ENCODE measurements around the gene TACR2.

Gene TACR2

DNA sequence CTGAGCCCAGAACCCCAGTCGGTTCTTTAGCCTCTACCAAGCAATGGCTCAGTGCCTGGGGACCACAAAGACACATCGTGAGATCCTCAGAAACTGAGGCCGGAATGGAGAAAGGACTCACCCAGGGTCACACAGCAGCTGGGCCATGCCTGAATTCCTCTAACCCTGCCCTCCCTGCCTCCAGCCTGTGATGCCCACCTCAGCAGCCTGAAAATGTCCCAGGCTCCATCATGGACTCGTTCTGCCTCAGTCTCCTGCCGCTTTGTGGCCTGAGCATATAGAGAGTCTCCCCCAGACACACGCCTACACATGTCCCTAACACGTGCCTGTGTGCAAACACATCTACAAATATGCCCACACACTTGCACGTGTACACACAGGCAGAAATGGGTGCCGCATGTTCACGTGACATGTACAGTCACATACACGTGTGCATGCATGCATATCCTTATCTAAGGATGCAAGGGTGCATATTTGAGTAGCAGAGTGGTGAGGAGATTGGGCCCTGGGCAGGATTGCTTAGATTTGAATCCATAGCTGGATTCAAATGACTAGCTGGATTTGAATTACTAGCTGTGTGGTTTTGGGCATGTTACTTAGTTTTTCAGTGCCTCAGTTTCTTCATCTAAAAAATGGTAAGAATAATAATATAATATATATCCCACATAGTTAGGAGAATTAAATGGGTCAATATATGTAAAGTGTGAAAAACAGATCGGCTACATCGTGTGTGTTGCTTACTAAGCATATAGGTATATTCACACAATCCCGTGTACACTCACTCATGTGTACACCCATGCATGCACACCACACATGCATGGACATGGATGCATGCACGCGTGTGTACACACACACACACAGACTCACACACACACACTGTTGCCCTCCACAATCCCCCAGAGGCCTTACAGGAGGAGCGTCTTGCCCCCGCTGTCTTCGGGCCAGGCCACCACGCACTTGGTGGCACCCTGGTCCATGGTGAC, 2.4 kb downstream of the TACR2 start:
- H3K4me1 ChIP-seq (ENCODE audit: control insufficient read depth in 2 of 2, insufficient read depth in 1 of 2, low read depth in 1 of 2, low read length in 2 of 2), result no peaks in the 10 kb centered on the region
- peak overlapping the region in 1 of 2 donors; percentile 27 for H3K4me3 ChIP-seq (ENCODE audit: low read length in 2 of 2)
- peaks cover 0 to 28% (median 0%) of the 10 kb centered on the region in 3 experiments for H3K27me3 ChIP-seq (ENCODE audit: control insufficient read depth in 3 of 3, insufficient read depth in 3 of 3, low read depth in 1 of 3, low read length in 3 of 3)
- no peak overlapping the region for H3K23ac ChIP-seq (ENCODE audit: low read depth, low read length, poor library complexity)
- H2BK5ac ChIP-seq (ENCODE audit: low read length), result peak overlapping the region; percentile 63
- H2BK15ac ChIP-seq (ENCODE audit: low read length), result peak overlapping the region; percentile 35
- no peaks in the 10 kb centered on the region for H3K9me3 ChIP-seq (replicated peaks in 1 of 2; ENCODE audit: control insufficient read depth in 2 of 2, insufficient read depth in 1 of 2, low read depth in 1 of 2, low read length in 2 of 2)
- peak overlapping the region; percentile 53 for H3K18ac ChIP-seq (ENCODE audit: low read length)
- no peak for DNase-seq (ENCODE audit: low spot score)
- H3K14ac ChIP-seq (ENCODE audit: low read length), result no peak overlapping the region
- no peak overlapping the region for H4K8ac ChIP-seq (ENCODE audit: low read depth, low read length)
- H2BK12ac ChIP-seq (ENCODE audit: low read length), result no peak overlapping the region
- H3K4me2 ChIP-seq (ENCODE audit: insufficient read depth, low read length, poor library complexity, severe bottlenecking), result no peak overlapping the region
- H3K4ac ChIP-seq (ENCODE audit: low read length), result no peak overlapping the region
- H3K79me1 ChIP-seq (ENCODE audit: low read depth, low read length), result no peaks in the 10 kb centered on the region
- H3K27ac ChIP-seq (replicated peaks; ENCODE audit: low read length), result no peak overlapping the region
- no peak overlapping the region for H2BK120ac ChIP-seq (ENCODE audit: low read depth, low read length)
- H3K36me3 ChIP-seq (replicated peaks in 1 of 2; ENCODE audit: control insufficient read depth in 2 of 2, insufficient read depth in 2 of 2, low read length in 2 of 2), result no peaks in the 10 kb centered on the region
- H2AK5ac ChIP-seq (ENCODE audit: low read depth, low read length), result peak overlapping the region; percentile 1
- no peak overlapping the region for H3K9ac ChIP-seq (ENCODE audit: low read depth, low read length, poor library complexity)
- H2AFZ ChIP-seq (ENCODE audit: low read length), result no peak overlapping the region
- H4K91ac ChIP-seq (ENCODE audit: low read depth, low read length, poor library complexity), result no peak overlapping the region
- no CpG with 5 or more reads among the region's 20 CpGs for WGBS, 2 donors (ENCODE audit: extremely low coverage in 2 of 2, insufficient read length in 2 of 2, insufficient replicate concordance in 1 of 2)

DNA sequence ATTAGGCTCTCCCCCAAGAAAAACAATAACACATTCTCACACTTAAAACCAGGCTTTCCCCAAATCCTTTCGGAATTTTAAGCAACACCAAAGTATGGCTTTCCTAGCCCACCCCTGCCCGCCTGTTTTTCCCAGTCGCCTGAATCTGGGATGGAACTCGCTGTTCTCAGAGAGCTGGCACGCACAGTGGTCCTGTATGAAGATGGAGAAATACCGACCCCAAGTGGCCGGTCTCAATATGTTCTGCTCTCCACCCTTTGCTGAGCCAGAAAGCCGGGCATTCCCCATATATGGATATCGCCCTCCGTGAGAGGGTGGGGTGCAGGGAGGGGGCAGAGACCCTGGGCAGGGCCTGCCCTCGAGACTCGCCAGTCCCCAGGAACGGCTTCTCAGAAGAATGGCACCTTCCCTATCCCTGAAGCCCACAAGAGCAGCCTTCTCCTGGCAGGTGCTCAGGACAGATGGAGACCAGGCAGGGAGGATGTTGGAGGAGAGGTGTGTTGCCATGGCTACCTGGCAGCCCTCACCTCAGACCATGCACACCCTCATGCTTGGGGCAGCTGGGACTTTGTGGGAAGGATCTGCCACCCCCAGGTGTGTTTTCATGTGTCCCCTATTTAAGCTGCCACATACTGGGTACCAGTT, 3.4 kb downstream of the TACR2 start:
- WGBS, 2 donors (ENCODE audit: extremely low coverage in 2 of 2, insufficient read length in 2 of 2, insufficient replicate concordance in 1 of 2), result no CpG with 5 or more reads among the region's 13 CpGs
- Histone ChIP-seq H2BK120ac (ENCODE audit: low read depth, low read length) (no peak overlapping the region), H3K36me3 (replicated peaks in 1 of 2; ENCODE audit: control insufficient read depth in 2 of 2, insufficient read depth in 2 of 2, low read length in 2 of 2) (no peaks in the 10 kb centered on the region), H3K4me3 (ENCODE audit: low read length in 2 of 2) (no peak overlapping the region), H3K14ac (ENCODE audit: low read length) (no peak overlapping the region), H3K9ac (ENCODE audit: low read depth, low read length, poor library complexity) (no peak overlapping the region), H2BK15ac (ENCODE audit: low read length) (no peak overlapping the region), H2BK5ac (ENCODE audit: low read length) (no peak overlapping the region), H3K4ac (ENCODE audit: low read length) (no peak overlapping the region), H2AK5ac (ENCODE audit: low read depth, low read length) (no peak overlapping the region), H3K79me1 (ENCODE audit: low read depth, low read length) (no peaks in the 10 kb centered on the region), H3K27ac (replicated peaks; ENCODE audit: low read length) (no peak overlapping the region), H4K91ac (ENCODE audit: low read depth, low read length, poor library complexity) (no peak overlapping the region), H3K27me3 (ENCODE audit: control insufficient read depth in 3 of 3, insufficient read depth in 3 of 3, low read depth in 1 of 3, low read length in 3 of 3) (peaks cover 0 to 27% (median 0%) of the 10 kb centered on the region in 3 experiments), H3K4me1 (ENCODE audit: control insufficient read depth in 2 of 2, insufficient read depth in 1 of 2, low read depth in 1 of 2, low read length in 2 of 2) (no peaks in the 10 kb centered on the region), H3K18ac (ENCODE audit: low read length) (no peak overlapping the region), H3K4me2 (ENCODE audit: insufficient read depth, low read length, poor library complexity, severe bottlenecking) (peak overlapping the region; percentile 29), H4K8ac (ENCODE audit: low read depth, low read length) (no peak overlapping the region), H2AFZ (ENCODE audit: low read length) (peak overlapping the region; percentile 32), H3K23ac (ENCODE audit: low read depth, low read length, poor library complexity) (no peak overlapping the region), H3K9me3 (replicated peaks in 1 of 2; ENCODE audit: control insufficient read depth in 2 of 2, insufficient read depth in 1 of 2, low read depth in 1 of 2, low read length in 2 of 2) (no peaks in the 10 kb centered on the region), H2BK12ac (ENCODE audit: low read length) (no peak overlapping the region)
- peak; percentile 59 for DNase-seq (ENCODE audit: low spot score)

- no peak overlapping the region for H2AFZ ChIP-seq (ENCODE audit: low read length)
- H3K14ac ChIP-seq (ENCODE audit: low read length), result no peak overlapping the region
- no peak overlapping the region for H2AK5ac ChIP-seq (ENCODE audit: low read depth, low read length)
- no peak overlapping the region for H2BK15ac ChIP-seq (ENCODE audit: low read length)
- no peak overlapping the region for H2BK12ac ChIP-seq (ENCODE audit: low read length)
- no peaks in the 10 kb centered on the region for H3K79me1 ChIP-seq (ENCODE audit: low read depth, low read length)
- no peak overlapping the region for H4K91ac ChIP-seq (ENCODE audit: low read depth, low read length, poor library complexity)
- no peak overlapping the region for H2BK120ac ChIP-seq (ENCODE audit: low read depth, low read length)
- no peaks in the 10 kb centered on the region for H3K9me3 ChIP-seq (replicated peaks in 1 of 2; ENCODE audit: control insufficient read depth in 2 of 2, insufficient read depth in 1 of 2, low read depth in 1 of 2, low read length in 2 of 2)
- no peak overlapping the region for H2BK5ac ChIP-seq (ENCODE audit: low read length)
- H3K9ac ChIP-seq (ENCODE audit: low read depth, low read length, poor library complexity), result no peak overlapping the region
- H3K4ac ChIP-seq (ENCODE audit: low read length), result no peak overlapping the region
- H3K27ac ChIP-seq (replicated peaks; ENCODE audit: low read length), result no peak overlapping the region
- H3K4me1 ChIP-seq (ENCODE audit: control insufficient read depth in 2 of 2, insufficient read depth in 1 of 2, low read depth in 1 of 2, low read length in 2 of 2), result no peaks in the 10 kb centered on the region
- peaks cover 0 to 20% (median 0%) of the 10 kb centered on the region in 3 experiments for H3K27me3 ChIP-seq (ENCODE audit: control insufficient read depth in 3 of 3, insufficient read depth in 3 of 3, low read depth in 1 of 3, low read length in 3 of 3)
- no peak overlapping the region for H3K18ac ChIP-seq (ENCODE audit: low read length)
- H3K4me2 ChIP-seq (ENCODE audit: insufficient read depth, low read length, poor library complexity, severe bottlenecking), result no peak overlapping the region
- no peak overlapping the region for H4K8ac ChIP-seq (ENCODE audit: low read depth, low read length)
- no peak for DNase-seq (ENCODE audit: low spot score)
- WGBS, 2 donors (ENCODE audit: extremely low coverage in 2 of 2, insufficient read length in 2 of 2, insufficient replicate concordance in 1 of 2), result no CpG with 5 or more reads among the region's 3 CpGs
- H3K4me3 ChIP-seq (ENCODE audit: low read length in 2 of 2), result no peak overlapping the region
- H3K36me3 ChIP-seq (replicated peaks in 1 of 2; ENCODE audit: control insufficient read depth in 2 of 2, insufficient read depth in 2 of 2, low read length in 2 of 2), result no peaks in the 10 kb centered on the region
- no peak overlapping the region for H3K23ac ChIP-seq (ENCODE audit: low read depth, low read length, poor library complexity)
Measured at GRCh38 chr10:69412232-69412790, 4.4 kb downstream of the TACR2 start.

- no peak for DNase-seq (ENCODE audit: low spot score)
- WGBS, 2 donors (ENCODE audit: extremely low coverage in 2 of 2, insufficient read length in 2 of 2, insufficient replicate concordance in 1 of 2), result no CpG with 5 or more reads among the region's 4 CpGs
- no peak overlapping the region for H3K23ac ChIP-seq (ENCODE audit: low read depth, low read length, poor library complexity)
Measured at GRCh38 chr10:69411476-69411875, 5.2 kb downstream of the TACR2 start.

More at GRCh38 chr10:69411476-69411875, 5.2 kb downstream of the TACR2 start:
- Histone ChIP-seq H2BK15ac (ENCODE audit: low read length) (no peak overlapping the region), H2BK120ac (ENCODE audit: low read depth, low read length) (no peak overlapping the region), H3K79me1 (ENCODE audit: low read depth, low read length) (no peaks in the 10 kb centered on the region), H2AK5ac (ENCODE audit: low read depth, low read length) (no peak overlapping the region), H3K9me3 (replicated peaks in 1 of 2; ENCODE audit: control insufficient read depth in 2 of 2, insufficient read depth in 1 of 2, low read depth in 1 of 2, low read length in 2 of 2) (no peaks in the 10 kb centered on the region), H3K14ac (ENCODE audit: low read length) (no peak overlapping the region), H3K9ac (ENCODE audit: low read depth, low read length, poor library complexity) (no peak overlapping the region), H3K27me3 (ENCODE audit: control insufficient read depth in 3 of 3, insufficient read depth in 3 of 3, low read depth in 1 of 3, low read length in 3 of 3) (peaks cover 0 to 20% (median 0%) of the 10 kb centered on the region in 3 experiments), H4K91ac (ENCODE audit: low read depth, low read length, poor library complexity) (no peak overlapping the region), H3K4ac (ENCODE audit: low read length) (no peak overlapping the region), H2BK12ac (ENCODE audit: low read length) (no peak overlapping the region), H4K8ac (ENCODE audit: low read depth, low read length) (no peak overlapping the region), H3K4me3 (ENCODE audit: low read length in 2 of 2) (no peak overlapping the region), H3K4me1 (ENCODE audit: control insufficient read depth in 2 of 2, insufficient read depth in 1 of 2, low read depth in 1 of 2, low read length in 2 of 2) (peaks cover 4 to 5% of the 10 kb centered on the region in 2 donors), H3K36me3 (replicated peaks in 1 of 2; ENCODE audit: control insufficient read depth in 2 of 2, insufficient read depth in 2 of 2, low read length in 2 of 2) (no peaks in the 10 kb centered on the region), H3K27ac (replicated peaks; ENCODE audit: low read length) (no peak overlapping the region), H2AFZ (ENCODE audit: low read length) (no peak overlapping the region), H3K18ac (ENCODE audit: low read length) (no peak overlapping the region), H3K4me2 (ENCODE audit: insufficient read depth, low read length, poor library complexity, severe bottlenecking) (no peak overlapping the region), H2BK5ac (ENCODE audit: low read length) (no peak overlapping the region)
